Osteocyte (in vitro differentiated cells): ENCODE data around the gene STARD13. TPM values are rescaled to one million over a fixed set of nuclear protein-coding genes. Genes with fewer than 3 reads are reported as not detected.

ENCODE experiments used
- DNase-seq: peaks from one replicate; pipeline ENCODE4 v3.0.0; 2021; ENCODE audit warnings: mixed read lengths; ENCODE audit not compliant: unreplicated experiment; ENCODE audit errors: extremely low spot score
- H3K27ac Mint-ChIP-seq: one replicate; pipeline ENCODE4 v1.8.0; 2021; ENCODE audit warnings: mild to moderate bottlenecking, mixed read lengths; ENCODE audit not compliant: unreplicated experiment
- H3K27me3 Mint-ChIP-seq: one replicate; pipeline ENCODE4 v1.8.0; 2021; ENCODE audit warnings: mixed read lengths; ENCODE audit not compliant: unreplicated experiment
- H3K36me3 Mint-ChIP-seq: one replicate; pipeline ENCODE4 v1.8.0; 2021; ENCODE audit warnings: mixed read lengths; ENCODE audit not compliant: unreplicated experiment
- H3K4me1 Mint-ChIP-seq: one replicate; pipeline ENCODE4 v1.8.0; 2021; ENCODE audit warnings: mixed read lengths; ENCODE audit not compliant: unreplicated experiment
- H3K4me3 Mint-ChIP-seq: one replicate; pipeline ENCODE4 v1.8.0; 2021; ENCODE audit warnings: mild to moderate bottlenecking, moderate library complexity, mixed read lengths; ENCODE audit not compliant: unreplicated experiment
- H3K9me3 Mint-ChIP-seq: one replicate; pipeline ENCODE4 v1.8.0; 2021; ENCODE audit warnings: mixed read lengths; ENCODE audit not compliant: unreplicated experiment
- CTCF ChIP-seq: fragments of 200-600 bp; sonication (generic); IDR thresholded peaks from 2 replicates; pipeline ENCODE4 v1.5.0; 2021; ENCODE audit warnings: antibody characterized with exemption, mild to moderate bottlenecking, moderate library complexity
- total RNA-seq: library from RNA; stranded (reverse); gene quantifications from 2 replicates; pipeline ENCODE4 v1.2.1, GENCODE V29; 2021

The STARD13 gene
- total RNA-seq, 1 donor from 2014 or later = 72.0 TPM

DNA sequence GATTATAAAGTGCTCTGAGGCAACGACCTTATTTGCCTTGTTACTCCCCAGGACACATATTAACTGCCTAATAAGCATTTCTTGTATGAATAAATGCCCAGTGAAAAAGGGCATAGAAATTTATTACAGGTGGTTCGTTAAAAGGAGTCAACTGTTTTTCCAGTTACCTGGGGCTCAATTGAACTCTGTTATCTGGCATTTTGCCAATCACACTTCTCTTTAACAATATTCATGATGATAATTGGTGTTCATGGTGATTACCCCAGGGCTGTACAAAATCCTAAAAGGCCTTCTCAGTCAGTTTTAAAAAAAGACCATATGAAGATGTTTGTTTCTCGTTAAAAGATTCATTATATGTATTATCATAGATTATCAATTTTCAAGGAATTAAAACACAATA lies 212.2 kb downstream of the STARD13 start:
- H3K9me3 Mint-ChIP-seq = peaks cover 3% of the 10 kb centered on the region
- no peaks in the 10 kb centered on the region for H3K4me1 Mint-ChIP-seq
- no peak overlapping the region for H3K4me3 Mint-ChIP-seq
- no peaks in the 10 kb centered on the region for H3K36me3 Mint-ChIP-seq
- no peaks in the 10 kb centered on the region for H3K27me3 Mint-ChIP-seq
- H3K27ac Mint-ChIP-seq = no peak overlapping the region
- no peak for DNase-seq
- TF ChIP-seq CTCF = no peak

- H3K27me3 Mint-ChIP-seq = no peaks in the 10 kb centered on the region
- no peaks in the 10 kb centered on the region for H3K4me1 Mint-ChIP-seq
- no peak overlapping the region for H3K4me3 Mint-ChIP-seq
- H3K9me3 Mint-ChIP-seq = peaks cover 3% of the 10 kb centered on the region
- no peaks in the 10 kb centered on the region for H3K36me3 Mint-ChIP-seq
- DNase-seq = no peak
- TF ChIP-seq CTCF = no peak
- H3K27ac Mint-ChIP-seq = no peak overlapping the region
These were observed 212.8 kb downstream of the STARD13 start for GRCh38 chr13:33072759-33073158.

GRCh38 chr13:33072282-33072681 lies 213.3 kb downstream of the STARD13 start:
- no peak for TF ChIP-seq CTCF
- H3K4me1 Mint-ChIP-seq = no peaks in the 10 kb centered on the region
- H3K27ac Mint-ChIP-seq = no peak overlapping the region
- no peak for DNase-seq
- no peak overlapping the region for H3K4me3 Mint-ChIP-seq
- peaks cover 3% of the 10 kb centered on the region for H3K9me3 Mint-ChIP-seq
- no peaks in the 10 kb centered on the region for H3K36me3 Mint-ChIP-seq
- H3K27me3 Mint-ChIP-seq = no peaks in the 10 kb centered on the region

DNA sequence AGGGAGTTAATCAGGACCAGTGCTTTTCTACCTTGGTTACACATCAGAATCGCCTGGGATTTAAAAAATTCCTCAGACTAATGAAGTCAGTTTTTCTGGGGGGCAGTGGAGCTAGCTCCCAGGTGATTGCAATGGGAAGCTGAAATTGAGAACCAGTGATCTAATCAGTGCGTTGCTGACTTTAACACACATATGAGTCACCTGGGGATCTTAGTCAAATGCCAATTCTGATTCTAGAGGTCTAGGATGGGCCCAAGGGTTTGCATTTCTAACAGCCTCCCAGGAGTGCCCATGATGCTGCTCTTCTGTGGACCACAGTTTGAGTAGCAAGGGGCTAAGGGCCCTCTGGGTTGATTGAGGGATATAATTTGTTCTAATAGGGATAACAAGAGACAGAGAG lies 214.8 kb downstream of the STARD13 start:
- no peak overlapping the region for H3K4me3 Mint-ChIP-seq
- TF ChIP-seq CTCF = no peak
- H3K9me3 Mint-ChIP-seq = peaks cover 3% of the 10 kb centered on the region
- no peak for DNase-seq
- H3K36me3 Mint-ChIP-seq = no peaks in the 10 kb centered on the region
- H3K27me3 Mint-ChIP-seq = no peaks in the 10 kb centered on the region
- H3K4me1 Mint-ChIP-seq = no peaks in the 10 kb centered on the region
- no peak overlapping the region for H3K27ac Mint-ChIP-seq

- TF ChIP-seq CTCF = peak; percentile 11
- H3K4me1 Mint-ChIP-seq = no peaks in the 10 kb centered on the region
- peaks cover 3% of the 10 kb centered on the region for H3K9me3 Mint-ChIP-seq
- no peak overlapping the region for H3K27ac Mint-ChIP-seq
- no peaks in the 10 kb centered on the region for H3K36me3 Mint-ChIP-seq
- H3K4me3 Mint-ChIP-seq = no peak overlapping the region
- no peaks in the 10 kb centered on the region for H3K27me3 Mint-ChIP-seq
- DNase-seq = no peak
These were observed 216.2 kb downstream of the STARD13 start for GRCh38 chr13:33069365-33069764.
